CD14-positive monocyte (primary cell): ENCODE measurements around the gene DDX27. TPM values are rescaled to one million over a fixed set of nuclear protein-coding genes. Genes with fewer than 3 reads are reported as not detected.

Experiments used
- DNase-seq, 3 donors: peaks; one replicate each; pipeline ENCODE4 v3.0.0-alpha.2; 2011 to 2022
- H2AFZ ChIP-seq: 2 replicates; pipeline ENCODE4 v1.6.0; 2012; ENCODE audit warnings: mild to moderate bottlenecking, low read depth, low read length, inconsistent platforms; ENCODE audit not compliant: insufficient read depth, poor library complexity, severe bottlenecking
- H3K27ac ChIP-seq, 2 donors: 1 replicate in 1 of 2; 2 replicates in 1 of 2; pipeline ENCODE4 v1.5.1; 2012 to 2013; ENCODE audit warnings: low read length in 2 of 2, control low read depth in 1 of 2, inconsistent platforms in 1 of 2, low read depth in 1 of 2, mild to moderate bottlenecking in 1 of 2
- H3K27me3 ChIP-seq, 2 donors: one replicate each; pipeline versions ENCODE4 v1.6.0 to v1.6.1; 2011 to 2013; ENCODE audit warnings: low read length in 2 of 2; ENCODE audit not compliant: control insufficient read depth in 2 of 2, insufficient read depth in 2 of 2
- H3K36me3 ChIP-seq, 2 donors: replicated peaks in 1 of 2; 1 replicate in 1 of 2; 2 replicates in 1 of 2; pipeline versions ENCODE4 v1.5.1 to v1.6.1; 2012 to 2013; ENCODE audit warnings: low read length in 2 of 2, control low read depth in 1 of 2, inconsistent platforms in 1 of 2, mild to moderate bottlenecking in 1 of 2; ENCODE audit not compliant: insufficient read depth in 2 of 2, control insufficient read depth in 1 of 2
- H3K4me1 ChIP-seq, 2 donors: 1 replicate in 1 of 2; 2 replicates in 1 of 2; pipeline versions ENCODE4 v1.5.1 to v1.6.1; 2012 to 2013; ENCODE audit warnings: low read length in 2 of 2, control low read depth in 1 of 2, inconsistent platforms in 1 of 2, mild to moderate bottlenecking in 1 of 2, moderate library complexity in 1 of 2; ENCODE audit not compliant: insufficient read depth in 2 of 2, control insufficient read depth in 1 of 2
- H3K4me2 ChIP-seq: replicated peaks from 2 replicates; pipeline ENCODE3; 2012; ENCODE audit warnings: low read length, moderate library complexity, mild to moderate bottlenecking; ENCODE audit not compliant: poor library complexity, severe bottlenecking; ENCODE audit errors: extremely low read depth
- H3K4me3 ChIP-seq, 3 experiments: fragments of 200-600 bp in 1 of 3; sonication (generic) in 1 of 3; replicated peaks in 1 of 3; 1 replicate in 2 of 3; 2 replicates in 1 of 3; pipeline ENCODE4 v1.5.1; 2011 to 2013; ENCODE audit warnings: low read length in 3 of 3, mild to moderate bottlenecking in 3 of 3, control low read depth in 2 of 3, low read depth in 2 of 3, inconsistent platforms in 1 of 3, moderate library complexity in 1 of 3
- H3K79me2 ChIP-seq: 2 replicates; pipeline ENCODE4 v1.6.0; 2012; ENCODE audit warnings: mild to moderate bottlenecking, control low read depth, inconsistent platforms, low read length, moderate library complexity; ENCODE audit not compliant: insufficient read depth
- H3K9ac ChIP-seq: 2 replicates; pipeline ENCODE4 v1.6.0; 2017; ENCODE audit warnings: low read length, mild to moderate bottlenecking; ENCODE audit not compliant: insufficient read depth, poor library complexity, severe bottlenecking
- H3K9me3 ChIP-seq, 2 donors: replicated peaks in 1 of 2; 1 replicate in 1 of 2; 2 replicates in 1 of 2; pipeline versions ENCODE4 v1.5.1 to v1.6.1; 2012 to 2013; ENCODE audit warnings: low read length in 2 of 2, control low read depth in 1 of 2; ENCODE audit not compliant: control insufficient read depth in 1 of 2, insufficient read depth in 1 of 2
- H4K20me1 ChIP-seq: 2 replicates; pipeline ENCODE4 v1.6.0; 2012; ENCODE audit warnings: mild to moderate bottlenecking, low read length, control low read depth, moderate library complexity; ENCODE audit not compliant: insufficient read depth
- H3K27ac Mint-ChIP-seq, 7 donors: one replicate each; pipeline ENCODE4 v1.8.0; 2020; ENCODE audit warnings: mild to moderate bottlenecking in 7 of 7, mixed read lengths in 7 of 7, moderate library complexity in 6 of 7, inconsistent platforms in 2 of 7
- H3K27me3 Mint-ChIP-seq, 3 donors: one replicate each; pipeline ENCODE4 v1.8.0; 2021 to 2022; ENCODE audit warnings: low read depth in 3 of 3, mild to moderate bottlenecking in 3 of 3, mixed read lengths in 3 of 3, moderate library complexity in 3 of 3, inconsistent platforms in 1 of 3
- H3K36me3 Mint-ChIP-seq, 2 donors: one replicate each; pipeline ENCODE4 v1.8.0; 2020; ENCODE audit warnings: mixed read lengths in 2 of 2, inconsistent platforms in 1 of 2, mild to moderate bottlenecking in 1 of 2
- H3K4me1 Mint-ChIP-seq: one replicate; pipeline ENCODE4 v1.8.0; 2020; ENCODE audit warnings: mild to moderate bottlenecking, mixed read lengths
- H3K4me3 Mint-ChIP-seq, 2 donors: one replicate each; pipeline ENCODE4 v1.8.0; 2020; ENCODE audit warnings: mild to moderate bottlenecking in 2 of 2, mixed read lengths in 2 of 2, moderate library complexity in 1 of 2
- H3K9me3 Mint-ChIP-seq, 7 donors: one replicate each; pipeline ENCODE4 v1.8.0; 2020 to 2022; ENCODE audit warnings: mixed read lengths in 7 of 7, mild to moderate bottlenecking in 6 of 7, moderate library complexity in 6 of 7, inconsistent platforms in 2 of 7
- WGBS: methylation state at CpG from one replicate; pipeline ENCODE4 v1.1.5; 2013; ENCODE audit warnings: missing lambda C conversion rate; ENCODE audit not compliant: insufficient coverage; 5-methylcytosine and 5-hydroxymethylcytosine counted together
- intact Hi-C, 2 donors: fragments of 100-400 bp; cut with micrococcal nuclease; formaldehyde crosslinking; loops; one replicate each; pipeline versions ENCODE4 v1.15.0 to v1.15.1; 2023
- polyA plus RNA-seq, 3 donors: library from polyadenylated mRNA; depleted of rRNA in 1 of 3; unstranded in 2 of 3; stranded (reverse) in 1 of 3; fragments of 300-500 nt in 2 of 3; fragments of >200 nt in 1 of 3; fragmentation: Illumina TruSeq in 2 of 3; gene quantifications; 1 replicate in 2 of 3; 2 replicates in 1 of 3; pipeline ENCODE4 v1.2.3, GENCODE V29; 2012 to 2021
- TF ChIP-seq, protein P1 (sequence below): fragments of 200-600 bp; IDR thresholded peaks from one replicate; pipeline ENCODE4 v1.8.0; 2022; ENCODE audit warnings: antibody characterized with exemption, mild to moderate bottlenecking

The DDX27 gene
- polyA plus RNA-seq, 3 donors: 13.8 to 31.5 (median 17.7) TPM

DNA sequence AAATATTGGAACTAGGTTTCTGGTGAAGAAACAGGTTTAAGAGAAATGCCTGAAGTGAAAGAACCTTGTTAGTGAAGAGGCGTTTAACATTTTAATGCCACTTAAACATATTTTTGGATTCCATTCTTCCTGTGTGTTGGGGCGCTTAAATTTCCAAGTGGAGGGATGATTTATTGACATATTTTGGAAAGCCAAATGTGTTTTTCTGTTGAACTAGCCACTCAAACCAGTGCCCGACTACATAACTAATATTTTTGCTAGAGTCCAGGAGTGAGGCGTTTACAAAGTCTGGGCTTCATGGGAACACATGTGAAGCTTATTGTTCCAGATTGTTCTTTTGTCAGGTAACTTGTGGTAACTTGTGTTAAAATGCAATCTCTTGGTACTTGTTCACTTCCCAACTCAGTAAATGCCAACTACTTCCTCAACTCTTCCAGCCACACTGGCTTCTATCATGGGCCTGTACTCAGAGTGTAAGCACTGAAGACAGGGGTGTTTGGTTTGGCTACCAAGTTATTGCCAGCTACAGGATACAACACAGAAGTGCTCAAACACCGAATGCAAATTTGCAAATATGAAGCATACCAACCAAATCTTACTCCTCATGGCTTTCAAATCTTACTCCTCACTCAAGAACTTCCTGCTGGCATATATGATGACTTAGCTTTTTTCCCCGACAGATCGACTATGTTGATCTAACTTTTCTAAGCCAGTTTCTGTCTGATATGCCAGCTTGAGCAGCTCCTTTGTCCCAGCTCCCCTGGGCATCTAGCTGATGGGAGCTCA lies 60.7 kb downstream of the DDX27 start:
- Histone ChIP-seq H3K9me3 (peaks cover 35 to 51% of the 10 kb centered on the region in 2 donors), H3K4me3 (peak overlapping the region; percentile 54 to 92 (median 70)), H3K9ac (peak overlapping the region; percentile 94)

DNA sequence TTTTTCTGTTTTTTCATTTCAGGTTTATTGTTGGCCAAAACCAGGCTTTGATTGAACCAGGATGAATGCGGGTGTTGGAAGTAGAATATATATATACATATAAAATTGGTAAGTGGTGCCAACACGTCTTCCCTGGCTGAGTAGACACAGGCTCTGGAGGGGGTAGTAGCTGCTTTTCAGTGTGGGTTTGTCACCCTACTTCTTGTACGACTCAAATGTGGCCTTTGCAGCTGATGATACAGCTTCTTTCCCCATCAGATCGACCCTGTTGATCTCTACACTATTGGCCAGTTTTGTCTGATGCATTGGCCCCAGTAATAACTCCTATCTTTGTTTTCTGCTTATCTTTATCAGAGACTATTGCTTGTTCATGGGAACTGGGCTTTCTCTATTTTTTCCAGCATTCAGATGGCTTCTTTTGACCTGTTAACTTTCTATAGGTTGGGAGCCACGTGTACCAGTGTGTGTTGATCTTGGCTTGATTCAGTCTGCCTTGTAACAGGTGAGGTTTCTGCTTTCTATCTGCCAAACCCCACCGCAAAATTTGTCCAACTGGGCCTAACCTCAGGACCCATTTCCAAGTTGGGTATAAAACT lies 61.3 kb downstream of the DDX27 start:
- Histone ChIP-seq H2AFZ (no peak overlapping the region), H3K79me2 (peaks cover 93% of the 10 kb centered on the region), H3K9ac (peak overlapping the region; percentile 45), H3K27ac (peak overlapping the region; percentile 65 to 94), H3K4me1 (peaks cover 42 to 65% of the 10 kb centered on the region in 2 donors), H3K4me3 (peak overlapping the region in 2 of 3 experiments; percentile 54 to 92), H3K4me2 (peak overlapping the region; percentile 95), H4K20me1 (peaks cover 79% of the 10 kb centered on the region), H3K27me3 (no peaks in the 10 kb centered on the region), H3K9me3 (peaks cover 37 to 58% of the 10 kb centered on the region in 2 donors), H3K36me3 (peaks cover 59 to 65% of the 10 kb centered on the region in 2 donors)
- WGBS: 71% methylated on average over 2 of the region's 6 CpGs
- Mint-ChIP-seq H3K4me1 (peaks cover 46% of the 10 kb centered on the region), H3K36me3 (peaks cover 61 to 71% of the 10 kb centered on the region in 2 donors), H3K4me3 (peak overlapping the region in 1 of 2 donors; percentile 97), H3K27ac (peak overlapping the region; percentile 90 to 99 (median 99)), H3K9me3 (peaks cover 47 to 69% (median 61%) of the 10 kb centered on the region in 7 donors), H3K27me3 (peaks cover 0 to 5% (median 0%) of the 10 kb centered on the region in 3 donors)
- TF ChIP-seq, protein P1, sequence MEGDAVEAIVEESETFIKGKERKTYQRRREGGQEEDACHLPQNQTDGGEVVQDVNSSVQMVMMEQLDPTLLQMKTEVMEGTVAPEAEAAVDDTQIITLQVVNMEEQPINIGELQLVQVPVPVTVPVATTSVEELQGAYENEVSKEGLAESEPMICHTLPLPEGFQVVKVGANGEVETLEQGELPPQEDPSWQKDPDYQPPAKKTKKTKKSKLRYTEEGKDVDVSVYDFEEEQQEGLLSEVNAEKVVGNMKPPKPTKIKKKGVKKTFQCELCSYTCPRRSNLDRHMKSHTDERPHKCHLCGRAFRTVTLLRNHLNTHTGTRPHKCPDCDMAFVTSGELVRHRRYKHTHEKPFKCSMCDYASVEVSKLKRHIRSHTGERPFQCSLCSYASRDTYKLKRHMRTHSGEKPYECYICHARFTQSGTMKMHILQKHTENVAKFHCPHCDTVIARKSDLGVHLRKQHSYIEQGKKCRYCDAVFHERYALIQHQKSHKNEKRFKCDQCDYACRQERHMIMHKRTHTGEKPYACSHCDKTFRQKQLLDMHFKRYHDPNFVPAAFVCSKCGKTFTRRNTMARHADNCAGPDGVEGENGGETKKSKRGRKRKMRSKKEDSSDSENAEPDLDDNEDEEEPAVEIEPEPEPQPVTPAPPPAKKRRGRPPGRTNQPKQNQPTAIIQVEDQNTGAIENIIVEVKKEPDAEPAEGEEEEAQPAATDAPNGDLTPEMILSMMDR: no peak
- DNase-seq: no peak
- intact Hi-C loops: loop anchor here (5.0 kb wide), 1 partner anchor 42 kb away; no protein-coding TSS in a partner anchor

More for the DNA sequence above, 60.7 kb downstream of the DDX27 start:
- intact Hi-C loops: loop anchor here (5.0 kb wide), 1 partner anchor 42 kb away; no protein-coding TSS in a partner anchor
- peaks cover 48% of the 10 kb centered on the region for H3K4me1 Mint-ChIP-seq
- Histone ChIP-seq H3K27ac (peak overlapping the region; percentile 90 to 94), H2AFZ (no peak overlapping the region), H3K4me1 (peaks cover 46 to 70% of the 10 kb centered on the region in 2 donors), H3K27me3 (no peaks in the 10 kb centered on the region), H3K79me2 (peaks cover 93% of the 10 kb centered on the region), H3K4me2 (peak overlapping the region; percentile 95), H4K20me1 (peaks cover 78% of the 10 kb centered on the region), H3K36me3 (peaks cover 56 to 65% of the 10 kb centered on the region in 2 donors)
- 27% methylated on average over 3 of the region's 7 CpGs for WGBS
- H3K4me3 Mint-ChIP-seq: peak overlapping the region; percentile 87 to 97
- peaks cover 44 to 62% (median 56%) of the 10 kb centered on the region in 7 donors for H3K9me3 Mint-ChIP-seq
- TF ChIP-seq, protein P1: no peak
- DNase-seq: no peak
- peaks cover 60 to 71% of the 10 kb centered on the region in 2 donors for H3K36me3 Mint-ChIP-seq
- peaks cover 0 to 5% (median 0%) of the 10 kb centered on the region in 3 donors for H3K27me3 Mint-ChIP-seq
- peak overlapping the region; percentile 98 to 99 (median 99) for H3K27ac Mint-ChIP-seq
